HG02970 (cell line): ENCODE data around the gene DDIT4L.
"Not testable (repeated sequence)": the region's sequence is repeated elsewhere in the genome, so short reads cannot be mapped to it uniquely, and the experiment has no call there.

Experiments
- ATAC-seq: cut with Tn5 transposase; IDR thresholded peaks from one replicate; pipeline ENCODE4 v1.9.1; 2021; ENCODE audit warnings: mild to moderate bottlenecking, moderate library complexity, moderate number of reproducible peaks; ENCODE audit not compliant: unreplicated experiment, low FRiP score

The DDIT4L gene, protein sequence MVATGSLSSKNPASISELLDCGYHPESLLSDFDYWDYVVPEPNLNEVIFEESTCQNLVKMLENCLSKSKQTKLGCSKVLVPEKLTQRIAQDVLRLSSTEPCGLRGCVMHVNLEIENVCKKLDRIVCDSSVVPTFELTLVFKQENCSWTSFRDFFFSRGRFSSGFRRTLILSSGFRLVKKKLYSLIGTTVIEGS

DNA sequence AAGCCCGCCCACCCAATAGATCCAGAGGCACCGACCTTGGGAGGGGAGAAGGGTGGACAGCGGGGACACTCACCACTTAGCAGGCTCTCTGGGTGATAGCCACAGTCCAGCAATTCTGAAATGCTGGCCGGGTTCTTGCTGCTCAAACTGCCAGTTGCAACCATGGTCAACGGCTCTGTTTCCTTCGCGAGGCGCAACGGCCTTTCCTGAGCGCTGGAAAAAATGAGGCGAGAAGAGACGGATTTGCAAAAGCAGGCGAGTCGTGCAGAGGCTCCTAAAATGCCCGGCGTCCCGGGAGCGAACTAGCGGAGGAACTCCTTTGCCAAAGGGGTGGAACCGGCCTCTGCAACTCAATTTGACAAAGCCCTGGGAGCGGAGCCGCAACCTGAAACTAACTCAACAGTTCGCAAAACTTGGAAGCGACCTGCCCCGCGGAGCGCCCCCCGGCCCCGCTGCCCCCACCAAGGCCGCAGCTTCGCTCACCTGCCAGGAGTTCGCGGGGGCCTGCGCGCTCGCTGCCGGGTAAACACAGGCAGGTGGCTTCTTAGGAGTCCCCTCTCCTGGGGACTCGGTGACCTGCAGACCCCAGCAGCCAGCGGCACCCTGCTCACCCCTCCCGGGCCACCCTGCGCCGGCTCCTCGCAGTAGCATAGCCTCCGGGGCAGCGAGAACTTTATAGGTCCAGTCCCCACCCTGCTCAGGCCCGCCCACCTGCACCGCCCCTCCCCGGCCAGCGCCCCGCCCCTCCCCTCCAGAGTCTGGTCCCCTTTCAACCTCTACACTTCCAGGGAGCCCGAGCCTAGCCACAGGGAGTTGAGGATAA is at the start of gene DDIT4L:
Gene DDIT4L (minus strand): TSS at position 649 of the 823 bp plus-strand sequence. CDS start 485 bp downstream, at position 164.
- ATAC-seq = no peak

DNA sequence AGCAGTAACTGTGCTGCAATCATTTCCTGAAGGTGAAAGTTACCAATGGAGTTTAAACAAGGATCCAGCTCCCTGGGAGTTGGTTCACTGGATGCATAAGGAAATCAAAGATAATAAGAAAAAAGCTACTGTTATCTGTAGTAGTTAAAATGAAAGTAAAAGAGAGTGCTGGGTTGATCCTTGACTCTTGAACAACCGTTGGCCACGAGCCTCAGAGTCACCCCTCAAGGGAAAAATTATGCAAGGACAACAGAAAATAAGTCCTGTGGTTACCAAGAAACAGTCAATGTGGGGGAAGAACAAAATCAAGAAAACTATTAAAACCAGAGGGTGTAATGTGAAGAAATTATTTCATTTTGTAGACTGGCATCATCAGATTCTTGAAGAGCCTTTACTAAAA is 49.7 kb upstream of the DDIT4L start:
- ATAC-seq = no peak

DNA sequence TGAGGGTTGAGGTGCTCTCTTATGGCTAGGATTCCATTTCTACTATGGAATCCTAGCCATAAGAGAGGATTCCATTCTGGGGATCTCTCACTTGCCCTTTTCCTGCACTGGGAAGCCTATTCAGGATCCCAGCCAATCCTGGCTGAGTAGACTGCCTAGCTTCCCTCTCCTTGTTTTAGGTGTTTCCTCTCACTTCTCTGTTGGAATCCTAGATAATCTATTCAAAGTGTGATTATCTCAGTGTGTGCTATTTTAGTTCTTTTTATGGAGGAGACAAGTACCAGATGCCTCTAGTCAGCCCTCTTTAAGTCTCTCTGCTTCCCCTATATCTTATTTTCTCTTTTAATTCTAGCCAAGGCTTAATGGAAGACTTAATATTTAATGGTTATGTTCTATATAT is 34.5 kb upstream of the DDIT4L start:
- ATAC-seq = no peak

DNA sequence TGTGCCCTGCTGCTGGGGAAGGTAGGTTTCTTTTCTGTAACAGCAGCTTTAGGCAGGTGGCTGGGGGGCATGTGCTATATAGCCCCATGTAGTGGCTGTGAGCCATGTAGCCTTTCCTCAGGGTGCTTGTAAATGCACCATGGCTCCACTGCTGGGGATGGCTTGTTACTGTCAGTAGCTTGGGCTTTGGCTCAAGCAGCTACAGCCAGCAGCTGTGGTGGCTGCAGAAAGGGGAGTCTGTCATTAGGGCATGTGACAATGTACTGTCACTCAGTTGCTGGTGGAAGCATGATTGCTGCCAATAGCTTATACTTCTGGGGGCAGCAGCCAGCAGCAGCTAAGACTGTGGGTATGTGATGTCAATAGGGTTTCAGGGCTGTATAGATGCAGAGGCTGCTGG is 33.9 kb upstream of the DDIT4L start:
- ATAC-seq = no peak

DNA sequence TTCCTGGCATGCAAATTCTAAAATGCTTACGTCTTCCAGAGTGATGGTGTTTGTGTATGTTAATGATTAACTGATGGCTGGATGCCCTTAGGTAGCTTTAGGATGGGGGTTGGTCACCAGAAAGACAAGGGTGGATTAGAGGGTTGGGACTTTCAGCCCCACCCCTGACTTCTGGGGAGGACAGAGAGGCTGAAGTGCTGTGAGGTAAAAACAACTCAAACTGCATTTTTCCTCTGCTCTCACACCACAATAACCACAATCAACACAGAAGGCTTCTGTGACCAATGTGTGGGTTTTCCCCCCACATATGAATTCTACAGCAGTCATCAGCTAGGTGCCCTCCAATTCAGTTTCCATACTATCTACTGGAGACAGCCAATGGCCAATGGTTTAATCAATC is 18.7 kb upstream of the DDIT4L start:
- peak; percentile 88 for ATAC-seq

DNA sequence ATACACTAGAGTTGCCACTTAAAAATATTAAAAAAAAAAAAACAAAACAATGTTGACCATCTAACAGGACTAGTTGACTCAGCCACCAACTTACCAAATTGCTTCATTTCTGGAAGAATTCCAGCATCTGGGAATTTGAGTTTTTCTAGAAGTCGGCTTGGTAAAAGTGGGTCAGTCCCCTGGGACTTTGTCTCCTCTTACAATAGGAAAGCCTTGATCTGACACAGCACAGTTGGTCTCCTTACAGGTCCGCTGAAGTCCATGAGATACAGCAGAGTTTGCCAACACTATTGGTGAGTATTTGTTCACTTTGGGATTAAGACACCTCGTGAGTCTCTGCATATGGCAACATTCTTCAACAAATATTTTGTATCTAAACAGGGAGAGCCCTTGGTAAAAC is 18.2 kb upstream of the DDIT4L start:
- ATAC-seq = peak; percentile 2

DNA sequence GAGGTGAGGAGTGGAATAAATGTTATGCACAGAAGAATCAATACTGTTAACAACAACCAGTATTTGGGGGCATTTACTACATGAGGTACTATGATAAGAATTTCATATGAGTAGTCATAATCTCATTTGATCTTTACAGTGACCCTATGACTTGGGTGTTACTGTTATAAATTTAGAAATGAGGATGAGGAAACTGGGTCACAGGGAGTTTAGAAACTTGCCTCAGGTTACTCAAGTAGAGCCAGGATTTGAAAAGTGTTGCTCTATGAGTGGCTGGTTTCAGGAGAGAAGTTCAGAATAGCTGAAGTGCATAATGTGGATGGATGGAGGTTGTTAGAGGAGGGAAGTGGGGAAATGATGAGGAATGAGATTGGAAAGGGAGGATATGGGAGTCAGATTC is 16.6 kb upstream of the DDIT4L start:
- no peak for ATAC-seq

DNA sequence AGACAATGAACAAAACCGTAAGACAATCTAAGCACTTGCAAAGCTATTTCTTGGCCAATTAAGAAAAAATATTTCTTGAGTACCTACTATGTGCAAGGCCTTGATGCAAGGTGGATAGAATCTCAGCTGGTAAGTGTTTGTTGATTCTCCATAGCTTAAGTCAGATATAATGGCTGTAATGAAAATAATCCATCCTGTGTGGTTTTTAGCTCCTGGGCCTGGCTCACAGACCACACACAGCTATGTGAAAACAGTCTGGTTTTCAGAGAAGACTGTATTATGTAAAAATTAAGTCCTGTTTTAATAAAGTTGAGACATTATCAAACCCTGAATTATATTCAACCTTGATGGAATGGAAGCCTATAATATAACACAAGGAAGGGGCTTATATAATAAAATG is 7.8 kb upstream of the DDIT4L start:
- ATAC-seq = no peak

DNA sequence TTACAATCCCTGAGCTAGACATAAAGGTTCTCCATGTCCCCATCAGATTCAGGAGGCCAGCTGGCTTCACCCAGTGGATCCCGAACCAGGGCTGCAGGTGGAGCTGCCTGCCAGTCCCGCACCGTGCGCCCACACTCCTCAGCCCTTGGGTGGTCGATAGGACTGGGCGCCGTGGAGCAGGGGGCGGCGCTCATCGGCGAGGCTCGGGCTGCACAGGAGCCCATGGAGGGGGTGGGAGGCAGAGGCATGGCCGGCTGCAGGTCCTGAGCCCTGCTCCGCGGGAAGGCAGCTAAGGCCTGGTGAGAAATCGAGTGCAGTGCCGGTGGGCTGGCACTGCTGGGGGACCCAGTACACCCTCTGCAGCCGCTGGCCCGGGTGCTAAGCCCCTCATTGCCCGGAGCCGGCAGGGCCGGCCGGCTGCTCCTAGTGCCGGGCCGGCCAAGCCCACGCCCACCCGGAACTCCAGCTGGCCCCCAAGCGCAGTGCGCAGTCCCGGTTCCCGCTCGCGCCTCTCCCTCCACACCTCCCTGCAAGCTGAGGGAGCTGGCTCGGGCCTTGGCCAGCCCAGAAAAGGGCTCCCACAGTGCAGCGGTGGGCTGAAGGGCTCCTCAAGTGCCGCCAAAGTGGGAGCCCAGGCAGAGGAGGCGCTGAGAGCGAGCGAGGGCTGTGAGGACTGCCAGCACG is 6.3 kb upstream of the DDIT4L start:
- ATAC-seq = not testable (repeated sequence)

DNA sequence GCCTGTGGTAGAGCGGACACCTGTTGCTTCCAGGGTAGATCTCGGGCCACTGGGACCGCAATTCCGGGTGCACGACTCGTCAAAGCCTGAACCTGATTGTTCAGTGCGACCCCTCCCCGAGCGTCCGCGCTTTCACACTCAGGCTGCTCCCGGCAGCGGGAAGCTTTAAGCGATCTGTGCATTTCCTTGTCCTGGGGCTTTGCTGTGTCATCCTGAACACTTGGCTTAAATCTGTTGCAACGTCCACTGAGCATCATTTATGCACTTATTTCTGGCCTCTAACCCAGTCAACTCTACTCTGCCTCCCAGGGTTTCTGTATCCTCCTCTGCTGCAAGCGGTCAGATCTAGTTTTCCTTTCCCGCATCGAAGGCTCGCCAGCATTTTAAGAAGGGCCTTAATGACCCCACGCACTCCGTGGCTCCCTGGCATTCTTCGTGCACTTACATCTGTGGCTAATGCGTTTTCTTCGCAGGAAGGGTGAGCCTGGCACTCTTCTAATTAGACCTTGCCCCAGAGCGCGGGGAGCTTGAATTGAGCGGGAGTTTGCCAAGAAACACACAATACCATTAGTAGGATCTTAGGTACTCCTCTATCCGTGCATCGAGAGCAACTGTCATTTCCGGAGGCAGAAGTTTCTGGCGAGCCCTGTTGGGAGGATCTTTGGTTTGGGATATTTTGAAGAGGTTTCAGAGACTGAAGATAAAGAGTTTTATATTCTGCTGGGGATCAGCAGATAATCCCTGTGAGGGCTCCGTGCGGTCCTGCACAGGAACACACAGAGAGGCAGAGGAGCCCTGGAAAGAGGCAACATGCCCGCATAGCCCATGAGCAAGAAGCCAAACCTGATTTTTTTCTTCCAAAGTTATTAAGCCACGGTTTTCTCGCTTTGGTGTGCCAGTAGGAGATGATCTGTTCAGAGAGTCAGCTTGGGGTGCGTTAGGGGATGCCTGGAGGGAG is 654 bp upstream of the DDIT4L start:
- no peak for ATAC-seq

DNA sequence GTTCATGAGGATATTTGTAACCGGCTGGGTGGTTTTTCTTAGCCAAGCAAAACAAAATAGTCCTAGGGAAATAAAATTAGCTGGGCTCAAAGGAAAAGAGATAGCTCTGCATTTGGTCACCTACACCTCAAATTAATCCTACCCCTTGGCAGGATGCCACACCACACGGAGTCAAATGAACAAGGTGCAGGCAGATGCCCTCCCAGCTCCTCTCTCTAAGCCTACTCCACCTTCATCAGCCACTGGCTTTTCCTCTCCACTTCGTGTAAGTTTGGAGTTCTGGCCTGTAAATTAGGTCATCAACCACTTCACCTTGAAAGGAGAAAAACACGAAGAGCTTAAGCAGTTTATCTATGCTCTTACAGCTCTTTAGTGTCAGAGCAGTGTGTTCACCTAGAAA is 1.4 kb downstream of the DDIT4L start:
- ATAC-seq = no peak

DNA sequence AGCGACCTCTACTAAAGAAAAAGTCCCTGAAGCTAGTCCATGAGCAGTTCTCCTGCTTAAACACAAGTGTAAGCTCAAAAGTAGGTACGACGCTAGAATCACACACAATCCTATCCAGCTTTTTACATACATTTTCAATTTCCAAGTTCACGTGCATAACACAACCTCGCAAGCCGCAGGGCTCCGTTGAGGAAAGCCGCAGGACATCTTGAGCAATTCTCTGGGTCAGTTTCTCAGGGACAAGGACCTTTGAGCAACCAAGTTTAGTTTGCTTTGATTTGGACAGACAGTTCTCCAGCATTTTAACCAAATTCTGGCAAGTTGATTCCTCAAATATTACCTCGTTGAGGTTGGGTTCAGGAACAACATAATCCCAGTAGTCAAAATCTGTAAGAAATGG is 2.5 kb downstream of the DDIT4L start:
- no peak for ATAC-seq

DNA sequence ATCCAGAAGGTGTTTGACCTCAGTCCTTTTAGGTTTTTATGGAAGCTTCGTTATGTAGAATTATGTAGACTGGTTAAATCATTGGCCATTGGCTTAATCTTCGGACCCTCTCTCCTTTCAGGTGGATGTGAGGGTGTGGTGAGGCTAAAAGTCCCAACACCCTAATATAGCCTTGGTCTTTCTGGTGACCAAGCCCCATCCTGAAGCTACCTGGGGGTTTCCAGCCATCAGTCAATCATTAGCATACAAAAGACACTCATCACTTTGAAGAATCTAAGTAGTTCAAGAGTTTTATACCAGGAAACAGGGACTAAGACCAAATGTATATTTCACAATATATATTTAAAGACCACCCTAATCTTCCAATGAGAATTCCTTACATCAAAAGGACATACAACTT is 5.5 kb downstream of the DDIT4L start:
- ATAC-seq = no peak

DNA sequence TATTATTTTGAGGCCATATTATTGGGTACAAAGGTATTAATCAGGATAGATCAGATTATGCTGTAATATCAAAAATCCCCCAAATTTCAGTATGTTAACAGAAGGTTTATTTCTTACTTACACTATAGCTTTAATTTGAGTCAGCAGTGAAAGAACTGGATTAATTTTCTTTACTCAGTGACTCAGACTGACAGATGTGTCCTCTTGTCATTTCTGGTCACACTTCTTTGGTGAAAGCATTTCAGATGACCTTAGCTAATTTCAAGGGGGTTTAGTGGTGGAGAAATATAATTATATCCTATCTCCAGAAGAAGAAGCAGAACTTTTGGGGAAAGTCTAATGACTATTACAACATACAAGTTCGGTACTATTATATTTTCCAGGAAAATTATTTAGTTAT is 12.4 kb downstream of the DDIT4L start:
- ATAC-seq = no peak

DNA sequence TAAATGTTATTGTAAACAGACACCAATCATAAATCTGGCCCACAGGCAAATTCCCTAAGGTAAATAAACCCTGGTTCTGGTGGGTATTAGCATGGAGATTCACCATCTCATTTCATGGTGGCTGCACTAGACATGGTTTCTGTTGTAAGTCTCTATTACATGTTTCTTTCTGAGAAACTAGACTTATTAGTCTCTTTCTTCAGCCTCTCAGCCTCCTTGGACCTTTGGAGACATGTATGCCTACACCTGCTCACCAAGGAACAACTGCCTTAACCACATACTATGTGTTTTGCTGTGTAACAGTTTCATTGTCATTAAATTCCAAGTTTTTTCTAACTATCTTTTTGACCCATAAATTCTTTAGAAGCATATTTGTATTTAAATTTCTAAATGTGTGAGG is 13.1 kb downstream of the DDIT4L start:
- ATAC-seq = no peak

DNA sequence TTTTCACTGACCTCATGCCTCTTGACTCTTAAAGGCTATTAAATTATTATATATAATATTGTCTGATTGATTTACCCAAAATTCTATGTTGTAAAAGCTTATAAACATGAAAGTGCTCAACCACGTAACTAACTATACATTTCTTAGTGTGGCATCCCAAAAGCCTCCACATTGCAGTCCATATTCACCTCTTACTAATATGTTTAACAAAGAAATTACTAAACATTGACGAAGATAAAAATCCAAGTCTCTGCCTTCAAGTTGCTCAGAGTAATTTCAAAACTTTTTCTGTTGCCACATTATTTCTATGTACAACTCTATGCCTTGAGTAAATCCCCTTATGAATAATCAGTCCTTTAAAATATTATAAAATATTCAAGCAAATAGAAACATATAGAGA is 14.4 kb downstream of the DDIT4L start:
- ATAC-seq = no peak

DNA sequence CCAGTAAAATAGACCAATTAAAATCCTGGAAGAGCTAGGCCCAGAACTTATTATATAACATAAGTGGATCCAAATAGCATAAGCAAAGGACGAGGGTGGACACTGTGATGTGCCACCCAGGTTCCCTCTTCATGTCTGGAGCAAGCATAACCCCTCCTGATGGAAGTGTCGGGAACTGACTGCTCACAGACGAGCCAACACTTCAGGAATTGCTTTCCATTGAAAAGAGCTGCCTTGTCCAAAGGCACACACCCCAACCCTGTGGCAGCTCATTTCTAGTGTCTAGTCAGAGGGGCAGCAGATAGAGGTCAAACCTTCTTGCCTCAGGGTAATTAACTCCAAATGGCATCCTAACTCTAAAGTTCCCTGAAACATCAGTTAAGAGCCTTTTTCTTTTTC is 15.3 kb downstream of the DDIT4L start:
- ATAC-seq = no peak

DNA sequence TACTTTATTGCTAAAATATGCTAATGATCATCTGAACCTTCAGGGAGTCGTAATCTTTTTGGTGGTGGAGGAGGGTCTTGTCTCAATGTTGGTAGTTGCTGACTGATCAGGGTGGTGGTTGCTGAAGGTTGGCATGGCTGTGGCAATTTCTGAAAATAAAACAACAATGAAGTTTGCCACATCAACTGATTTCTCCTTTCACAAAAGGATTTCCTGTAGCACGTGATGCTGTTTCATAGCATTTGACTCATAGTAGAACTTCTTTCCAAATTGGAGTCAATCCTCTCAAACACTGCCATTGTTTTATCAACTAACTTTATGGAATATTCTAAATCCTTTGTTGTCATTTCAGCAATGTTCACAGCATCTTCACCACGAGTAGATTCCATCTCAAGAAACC is 19.3 kb downstream of the DDIT4L start:
- ATAC-seq = no peak

DNA sequence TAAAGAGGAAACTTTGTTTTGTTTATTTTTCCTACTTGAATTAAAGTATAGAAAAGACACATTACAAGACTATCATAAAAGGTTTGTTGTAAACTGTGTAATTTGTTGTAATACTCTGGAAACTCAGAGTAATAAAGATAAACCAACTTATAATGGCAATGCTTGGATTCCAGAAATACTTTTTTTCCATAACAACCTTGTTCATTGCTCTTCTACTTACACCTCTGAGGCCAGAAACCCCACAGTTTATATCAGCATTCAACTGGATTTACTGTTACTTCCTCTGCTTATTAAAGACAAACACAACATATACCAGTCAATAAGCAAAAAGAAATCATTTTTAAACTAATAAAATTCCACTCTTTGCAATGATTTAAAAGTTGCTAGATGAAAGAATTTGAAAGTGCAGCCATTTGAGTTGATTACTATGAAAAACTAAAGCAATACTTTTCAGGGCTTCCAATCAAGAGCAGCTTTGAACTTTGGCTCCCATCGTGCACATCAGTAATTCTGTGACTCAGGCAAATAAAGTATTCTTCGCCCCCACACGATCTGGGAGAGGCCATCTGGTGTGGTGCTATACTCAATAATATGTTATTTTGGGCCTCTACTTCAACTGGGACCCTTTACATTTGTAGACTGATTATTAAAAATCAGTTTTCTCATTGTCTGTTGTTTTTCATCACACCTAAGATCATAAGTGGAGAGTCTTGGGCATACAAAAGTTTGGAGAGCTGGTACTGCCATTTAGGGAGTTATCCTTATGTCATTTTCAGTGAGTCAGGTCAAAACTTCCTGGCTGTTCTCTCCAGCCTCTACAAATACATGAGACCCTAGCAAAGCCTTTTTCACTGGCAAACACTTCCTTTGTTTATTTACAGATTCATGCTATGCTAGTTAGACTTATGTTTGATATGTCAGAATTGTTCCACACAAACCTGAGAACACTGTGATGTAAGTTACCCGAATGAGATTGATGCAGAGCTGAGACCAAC is 20.5 kb downstream of the DDIT4L start:
- ATAC-seq = no peak
